GM18526 (cell line): ENCODE results near the gene CATSPERZ.

ENCODE experiments used
- POLR2A ChIP-seq: IDR thresholded peaks from 3 replicates; pipeline ENCODE4 v1.6.1; 2011; ENCODE audit not compliant: insufficient read length; ENCODE audit errors: extremely low read depth

Gene CATSPERZ

DNA sequence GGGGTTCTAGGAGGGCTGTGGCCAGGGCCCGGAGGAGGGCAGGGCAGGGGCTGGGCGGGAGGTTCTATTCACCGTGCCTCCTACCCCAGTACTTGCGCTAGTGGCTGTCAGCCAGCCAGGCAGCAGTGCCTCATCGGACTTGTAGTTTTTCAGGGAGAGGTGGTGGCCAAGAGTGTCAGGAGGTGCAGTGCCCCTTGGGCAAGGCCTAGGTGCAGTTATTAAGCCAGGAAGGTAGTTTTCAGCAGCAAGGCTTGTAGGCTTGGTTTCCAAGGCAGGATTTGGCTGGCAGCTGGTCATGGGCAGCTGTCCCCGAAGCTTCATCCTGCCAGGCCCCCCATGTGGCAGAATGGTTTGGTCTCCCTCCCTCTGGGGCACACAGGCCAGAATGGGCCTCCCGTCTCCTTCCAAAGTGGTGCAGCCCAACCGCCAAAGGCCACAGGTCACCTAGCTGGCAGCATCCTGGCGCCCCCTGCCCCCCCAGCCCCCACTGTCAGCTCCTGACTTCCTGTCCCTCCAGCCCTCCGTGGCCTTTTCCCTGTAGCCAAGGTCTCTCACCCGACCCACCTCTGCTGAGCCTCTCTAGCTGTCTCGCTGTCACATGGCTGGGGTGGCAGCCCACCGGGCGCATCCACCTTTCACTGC is 48.3 kb downstream of the CATSPERZ start:
- TF ChIP-seq POLR2A = no peak

DNA sequence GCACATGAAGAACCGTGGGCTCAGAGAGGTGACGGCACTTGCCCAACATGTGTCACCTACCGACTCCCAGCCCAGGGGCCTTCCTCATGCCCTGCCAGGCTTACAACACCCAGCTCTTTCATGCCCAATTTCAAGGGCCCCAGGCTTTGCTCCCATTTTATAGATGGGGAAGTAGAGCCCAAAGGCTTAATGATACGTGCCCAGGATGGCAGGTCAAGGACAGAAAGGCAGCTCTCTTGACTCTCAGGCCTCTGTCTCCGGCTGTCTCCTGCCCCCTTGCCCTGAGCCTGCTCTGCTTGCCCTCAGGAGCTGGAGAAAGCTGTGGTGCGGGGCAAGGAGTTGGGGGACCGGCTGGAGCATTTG is 48.8 kb downstream of the CATSPERZ start:
- no peak for TF ChIP-seq POLR2A

DNA sequence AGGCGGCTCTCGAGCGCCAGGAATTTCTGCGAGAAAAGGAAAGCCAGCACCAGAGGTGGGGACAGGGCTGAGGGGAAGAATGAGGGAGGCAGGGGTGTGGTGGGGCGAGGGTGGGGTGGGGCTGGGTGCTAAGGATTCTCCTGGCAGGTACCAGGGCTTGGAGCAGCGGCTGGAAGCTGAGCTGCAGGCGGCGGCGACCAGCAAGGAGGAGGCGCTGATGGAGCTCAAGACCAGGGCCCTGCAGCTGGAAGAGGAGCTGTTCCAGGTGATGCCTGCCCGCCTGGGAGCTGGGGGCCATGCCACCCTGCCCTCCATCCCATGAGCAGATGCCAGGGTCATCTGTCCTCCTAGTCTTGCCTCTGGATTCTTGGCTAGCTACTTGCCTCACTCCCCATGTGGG is 49.2 kb downstream of the CATSPERZ start:
- TF ChIP-seq POLR2A = no peak

DNA sequence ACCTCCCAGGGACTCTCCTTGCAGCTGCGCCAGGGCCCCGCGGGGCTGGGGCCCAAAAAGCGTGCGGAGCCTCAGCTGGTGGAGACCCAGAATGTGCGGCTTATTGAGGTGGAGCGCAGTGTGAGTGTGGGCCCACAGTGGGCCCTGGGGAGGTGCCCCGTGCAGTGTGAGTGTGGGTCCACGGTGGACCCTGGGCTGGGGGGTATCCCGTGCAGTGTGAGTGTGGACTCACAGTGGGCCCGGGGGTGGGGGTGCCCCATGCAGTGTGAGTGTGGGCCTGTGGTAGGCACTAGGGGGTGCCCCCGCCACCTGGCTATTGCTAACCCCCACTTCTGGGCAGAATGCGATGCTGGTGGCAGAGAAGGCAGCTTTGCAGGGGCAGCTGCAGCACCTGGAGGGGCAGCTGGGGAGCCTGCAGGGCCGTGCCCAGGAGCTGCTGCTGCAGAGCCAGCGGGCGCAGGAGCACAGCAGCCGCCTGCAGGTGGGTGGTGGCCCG is 51.0 kb downstream of the CATSPERZ start:
- no peak for TF ChIP-seq POLR2A

DNA sequence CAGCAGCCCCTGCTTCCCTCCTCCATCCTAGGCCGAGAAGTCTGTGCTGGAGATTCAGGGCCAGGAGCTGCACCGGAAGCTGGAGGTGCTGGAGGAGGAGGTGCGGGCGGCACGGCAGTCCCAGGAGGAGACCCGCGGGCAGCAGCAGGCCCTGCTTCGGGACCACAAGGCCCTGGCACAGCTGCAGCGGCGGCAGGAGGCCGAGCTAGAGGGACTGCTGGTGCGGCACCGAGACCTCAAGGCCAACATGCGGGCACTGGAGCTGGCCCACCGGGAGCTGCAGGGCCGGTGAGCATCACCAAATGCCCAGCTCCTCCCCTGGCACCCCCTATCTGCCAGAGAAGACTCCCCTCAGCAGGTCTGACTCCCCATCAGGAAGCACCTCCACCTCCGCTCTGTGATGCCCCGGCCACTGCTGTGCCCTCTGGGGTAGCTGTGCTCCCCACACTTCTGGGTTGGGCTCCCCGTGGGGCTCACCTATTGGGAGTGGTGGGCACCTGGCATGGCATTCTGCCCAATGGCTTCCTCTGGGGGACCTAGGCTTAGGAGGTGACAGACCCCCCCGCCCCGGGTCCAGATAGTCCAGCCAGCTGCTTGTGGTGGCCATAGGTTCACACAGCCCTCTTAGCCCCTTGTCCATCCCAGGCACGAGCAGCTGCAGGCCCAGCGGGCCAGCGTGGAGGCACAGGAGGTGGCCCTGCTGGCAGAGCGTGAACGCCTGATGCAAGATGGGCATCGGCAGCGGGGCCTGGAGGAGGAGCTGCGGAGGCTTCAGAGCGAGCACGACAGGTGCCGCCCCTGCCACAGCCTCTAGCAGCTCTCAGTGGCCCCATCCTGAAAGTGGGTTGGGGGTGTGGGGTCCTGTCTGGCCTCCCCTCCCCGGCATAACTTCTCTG is 52.2 kb downstream of the CATSPERZ start:
- TF ChIP-seq POLR2A = no peak

DNA sequence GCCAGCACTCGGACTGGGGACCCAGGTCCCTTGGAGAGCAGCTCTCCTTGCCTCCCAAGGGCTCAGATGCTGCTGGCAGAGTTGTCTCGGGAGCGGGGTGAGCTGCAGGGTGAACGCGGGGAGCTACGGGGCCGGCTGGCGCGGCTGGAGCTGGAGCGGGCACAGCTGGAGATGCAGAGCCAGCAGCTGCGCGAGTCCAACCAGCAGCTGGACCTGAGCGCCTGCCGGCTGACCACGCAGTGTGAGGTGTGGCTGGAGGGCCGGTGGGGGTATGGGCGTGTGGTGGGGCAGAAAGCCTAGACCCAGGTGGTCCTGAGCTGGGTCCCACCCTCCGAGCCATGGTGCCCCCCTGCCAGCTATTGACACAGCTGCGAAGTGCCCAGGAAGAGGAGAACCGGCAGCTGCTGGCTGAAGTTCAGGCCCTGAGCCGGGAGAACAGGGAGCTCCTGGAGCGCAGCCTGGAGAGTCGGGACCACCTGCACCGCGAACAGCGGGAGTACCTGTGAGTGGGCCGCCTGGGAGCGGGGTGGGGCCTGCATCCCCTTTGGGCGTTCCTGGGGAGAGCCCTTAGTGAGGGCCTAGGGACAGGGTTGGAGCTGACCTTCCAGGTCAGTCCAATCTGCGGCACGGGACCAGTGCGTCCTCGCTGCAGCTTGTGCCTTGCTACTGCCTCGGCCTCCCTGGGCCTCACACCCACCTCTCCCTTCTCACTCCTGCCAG is 53.0 kb downstream of the CATSPERZ start:
- TF ChIP-seq POLR2A = no peak

DNA sequence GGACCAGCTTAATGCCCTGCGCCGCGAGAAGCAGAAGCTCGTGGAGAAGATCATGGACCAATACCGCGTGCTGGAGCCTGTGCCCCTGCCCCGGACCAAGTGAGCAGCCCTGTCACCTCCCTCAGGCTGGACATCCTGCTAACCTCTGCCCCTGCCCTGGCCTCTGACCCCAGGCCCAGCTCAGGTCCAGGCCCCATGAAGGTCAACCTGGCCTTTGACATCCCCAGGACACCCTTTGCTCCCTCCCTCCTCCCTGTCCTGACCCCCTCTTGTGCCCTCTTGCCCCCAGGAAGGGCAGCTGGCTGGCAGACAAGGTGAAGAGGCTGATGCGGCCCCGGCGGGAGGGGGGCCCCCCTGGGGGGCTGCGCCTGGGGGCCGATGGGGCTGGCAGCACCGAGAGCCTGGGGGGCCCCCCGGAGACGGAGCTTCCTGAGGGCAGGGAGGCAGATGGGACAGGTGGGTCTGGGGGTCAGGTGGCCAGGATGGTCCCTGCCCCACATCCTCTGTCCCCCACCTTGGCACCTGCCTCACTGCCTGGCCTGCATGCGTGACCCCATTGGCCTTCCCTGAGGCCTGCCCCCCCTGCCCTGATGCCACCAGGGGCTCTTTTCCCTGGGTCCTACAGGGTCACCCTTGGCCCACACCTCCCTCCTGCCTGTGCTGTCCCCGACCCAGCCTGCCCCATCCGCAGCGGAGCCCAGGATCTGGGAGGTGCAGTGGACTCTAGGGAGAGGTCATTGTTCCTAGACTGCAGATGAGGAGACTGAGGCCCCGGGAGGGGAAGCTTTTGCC is 53.8 kb downstream of the CATSPERZ start:
- no peak for TF ChIP-seq POLR2A
